RCC 7860 (cell line): ENCODE data around the gene KCTD1.

ENCODE experiments used
- DNase-seq: peaks from one replicate; pipeline ENCODE4 v3.0.0-alpha.2; 2015; ENCODE audit warnings: low spot score
- FAIRE-seq: peaks from 2 replicates; lab custom pipeline; 2012; peaks lifted over from hg19 to GRCh38; lab: Jason Lieb, UNC

Gene KCTD1

GRCh38 chr18:26435415-26436095 lies 112.8 kb downstream of the KCTD1 start:
- FAIRE-seq (no peak), DNase-seq (no peak)

GRCh38 chr18:26434887-26435286 lies 113.5 kb downstream of the KCTD1 start:
- FAIRE-seq, result no peak
- DNase-seq, result no peak

- FAIRE-seq (no peak), DNase-seq (no peak)
These were observed 115.5 kb downstream of the KCTD1 start for GRCh38 chr18:26432651-26433424.

GRCh38 chr18:26429535-26430226 lies 118.7 kb downstream of the KCTD1 start:
- FAIRE-seq, result peak; percentile 78
- peak; percentile 54 for DNase-seq

- FAIRE-seq, result peak; percentile 78
- peak; percentile 51 for DNase-seq
These were observed 123.2 kb downstream of the KCTD1 start for GRCh38 chr18:26425148-26425531.

- DNase-seq (no peak), FAIRE-seq (no peak)
These were observed 123.8 kb downstream of the KCTD1 start for GRCh38 chr18:26424428-26425147.

- DNase-seq (no peak), FAIRE-seq (no peak)
These were observed 125.7 kb downstream of the KCTD1 start for GRCh38 chr18:26422472-26423162.

- FAIRE-seq, result no peak
- DNase-seq, result no peak
These were observed 126.4 kb downstream of the KCTD1 start for GRCh38 chr18:26421931-26422330.

- DNase-seq (no peak), FAIRE-seq (no peak)
These were observed 126.8 kb downstream of the KCTD1 start for GRCh38 chr18:26421503-26421902.

GRCh38 chr18:26419746-26420145 lies 128.6 kb downstream of the KCTD1 start:
- DNase-seq (no peak), FAIRE-seq (no peak)

GRCh38 chr18:26418225-26418624 lies 130.1 kb downstream of the KCTD1 start:
- DNase-seq, result no peak
- no peak for FAIRE-seq

GRCh38 chr18:26417190-26417589 lies 131.2 kb downstream of the KCTD1 start:
- FAIRE-seq (no peak), DNase-seq (no peak)

- FAIRE-seq, result no peak
- no peak for DNase-seq
These were observed 131.7 kb downstream of the KCTD1 start for GRCh38 chr18:26416652-26417150.

- FAIRE-seq (no peak), DNase-seq (no peak)
These were observed 132.7 kb downstream of the KCTD1 start for GRCh38 chr18:26415631-26416030.

GRCh38 chr18:26414901-26415440 lies 133.4 kb downstream of the KCTD1 start:
- FAIRE-seq (no peak), DNase-seq (no peak)

- FAIRE-seq (no peak), DNase-seq (no peak)
These were observed 139.3 kb downstream of the KCTD1 start for GRCh38 chr18:26409091-26409490.

GRCh38 chr18:26407736-26408601 lies 140.4 kb downstream of the KCTD1 start:
- no peak for FAIRE-seq
- DNase-seq, result no peak

- FAIRE-seq (no peak), DNase-seq (no peak)
These were observed 141.4 kb downstream of the KCTD1 start for GRCh38 chr18:26406854-26407517.

- FAIRE-seq, result no peak
- no peak for DNase-seq
These were observed 142.0 kb downstream of the KCTD1 start for GRCh38 chr18:26406324-26406723.
